ENCODE results near the gene MYORG.

Gene MYORG

GRCh38 chr9:34326690-34327089 lies 50.0 kb downstream of the MYORG start:
- H3K4me3 ChIP-seq (replicated peaks in 1 of 2; ENCODE audit: low read depth in 2 of 2, low read length in 2 of 2) = no peak overlapping the region
- TF ChIP-seq CTCF (IDR thresholded peaks at IDR 0.05; ENCODE audit: low read depth, low read length) = no peak
- DNase-seq (ENCODE audit: low read depth in 2 of 2) = no peak

- no peak for DNase-seq (ENCODE audit: low read depth in 2 of 2)
- H3K4me3 ChIP-seq (replicated peaks in 1 of 2; ENCODE audit: low read depth in 2 of 2, low read length in 2 of 2) = no peak overlapping the region
- no peak for TF ChIP-seq CTCF (IDR thresholded peaks at IDR 0.05; ENCODE audit: low read depth, low read length)
Measured at GRCh38 chr9:34322899-34323591, 53.7 kb downstream of the MYORG start.

GRCh38 chr9:34321451-34321850 lies 55.2 kb downstream of the MYORG start:
- TF ChIP-seq CTCF (IDR thresholded peaks at IDR 0.05; ENCODE audit: low read depth, low read length) = no peak
- H3K4me3 ChIP-seq (replicated peaks in 1 of 2; ENCODE audit: low read depth in 2 of 2, low read length in 2 of 2) = no peak overlapping the region
- DNase-seq (ENCODE audit: low read depth in 2 of 2) = no peak

DNA sequence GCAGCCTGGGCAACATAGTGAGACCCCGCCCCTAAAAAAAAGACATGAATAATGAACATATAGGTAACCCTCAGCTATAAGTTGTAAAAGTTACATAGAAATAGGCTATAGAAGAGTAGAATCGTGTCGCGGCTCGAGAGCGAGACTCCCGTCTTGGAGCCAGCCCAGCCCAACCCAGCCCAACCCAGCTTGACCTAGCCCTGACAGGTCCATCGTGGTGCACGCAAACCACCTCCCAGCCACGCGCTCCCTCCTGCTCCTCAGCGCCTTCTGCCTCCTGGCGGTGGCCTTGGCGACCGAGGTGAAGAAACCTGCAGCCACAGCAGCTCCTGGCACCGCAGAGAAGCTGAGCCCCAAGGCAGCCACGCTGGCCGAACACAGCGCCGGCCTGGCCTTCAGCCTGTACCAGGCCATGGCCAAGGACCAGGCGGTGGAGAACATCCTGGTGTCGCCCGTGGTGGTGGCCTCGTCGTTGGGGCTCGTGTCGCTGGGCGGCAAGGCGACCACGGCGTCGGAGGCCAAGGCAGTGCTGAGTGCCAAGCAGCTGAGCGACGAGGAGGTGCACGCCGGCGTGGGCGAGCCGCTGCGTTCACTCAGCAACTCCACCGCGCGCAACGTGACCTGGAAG lies 58.4 kb downstream of the MYORG start:
- no peak for DNase-seq (ENCODE audit: low read depth in 2 of 2)
- no peak for TF ChIP-seq CTCF (IDR thresholded peaks at IDR 0.05; ENCODE audit: low read depth, low read length)
- H3K4me3 ChIP-seq (replicated peaks in 1 of 2; ENCODE audit: low read depth in 2 of 2, low read length in 2 of 2) = no peak overlapping the region

DNA sequence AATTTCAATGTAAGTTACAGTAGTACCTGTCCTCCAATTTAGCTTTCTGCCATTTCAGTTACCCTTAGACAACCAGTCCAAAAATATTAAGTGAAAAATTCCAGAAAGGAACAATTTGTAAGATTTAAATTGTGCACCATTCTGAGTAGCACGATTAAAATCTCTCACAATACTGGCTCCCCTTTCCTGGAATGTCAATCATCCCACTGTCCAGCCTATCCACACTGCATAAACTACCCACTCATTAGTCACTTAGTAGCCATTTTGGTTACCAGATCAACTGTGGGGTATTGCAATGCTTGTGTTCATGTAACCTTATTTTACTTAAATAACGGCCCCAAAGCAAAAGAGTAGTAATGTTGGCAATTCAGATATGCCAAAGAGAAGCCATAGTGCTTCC lies 59.3 kb downstream of the MYORG start:
- H3K4me3 ChIP-seq (replicated peaks in 1 of 2; ENCODE audit: low read depth in 2 of 2, low read length in 2 of 2) = no peak overlapping the region
- DNase-seq (ENCODE audit: low read depth in 2 of 2) = no peak
- no peak for TF ChIP-seq CTCF (IDR thresholded peaks at IDR 0.05; ENCODE audit: low read depth, low read length)
